GM12878 (cell line): ENCODE measurements around the gene PRPF40B. TPM values are rescaled to one million over a fixed set of nuclear protein-coding genes. Genes with fewer than 3 reads are reported as not detected.

Source experiments
- ATAC-seq: fragments of 200-7000 bp; cut with Tn5 transposase; 3 replicates; pipeline ENCODE4 v1.9.1; 2020; ENCODE audit warnings: mild to moderate bottlenecking, moderate library complexity
- BruUV-seq: library from RNA; stranded (reverse); fragments of 400-500 nt; replicated peaks from 2 replicates; lab custom pipeline; 2021; lab: Mats Ljungman, UMichigan
- CTCF ChIA-PET: fragments of 300-600 bp; sonication (Branson Sonifier 250); formaldehyde crosslinking; extraction: SDS; loops from one replicate; lab custom pipeline; 2021; ENCODE audit warnings: inconsistent platforms; lab: Yijun Ruan, JAX
- POLR2A ChIA-PET: fragments of 350-600 bp; formaldehyde crosslinking; extraction: SDS; loops from one replicate; lab custom pipeline; 2021; ENCODE audit warnings: inconsistent platforms; lab: Charles Lee
- RAD21 ChIA-PET: fragments of 300-600 bp; sonication (Branson Sonifier 250); formaldehyde crosslinking; loops from one replicate; lab custom pipeline; 2023; ENCODE audit warnings: antibody characterized with exemption; ENCODE audit not compliant: unreplicated experiment; lab: Charles Lee
- SMC1A ChIA-PET: fragments of 300-600 bp; sonication (Branson Sonifier 250); formaldehyde crosslinking; loops from one replicate; lab custom pipeline; 2023; ENCODE audit not compliant: unreplicated experiment, uncharacterized antibody; lab: Charles Lee
- DNase-seq: peaks from one replicate; pipeline ENCODE4 v3.0.0-alpha.2; 2011; ENCODE audit warnings: low read depth, low spot score
- FAIRE-seq: peaks from 3 replicates; lab custom pipeline; 2011; peaks lifted over from hg19 to GRCh38; lab: Jason Lieb, UNC
- H2AFZ ChIP-seq: 2 replicates; pipeline ENCODE4 v1.6.0; 2011; ENCODE audit warnings: low read depth, low read length, control low read depth; ENCODE audit not compliant: control insufficient read depth
- H3K27ac ChIP-seq: 2 replicates; pipeline ENCODE4 v1.5.1; 2011; ENCODE audit warnings: control low read depth; ENCODE audit not compliant: control insufficient read depth, insufficient read depth
- H3K27me3 ChIP-seq, 2 experiments: replicated peaks in 1 of 2; 2 replicates each; pipeline versions ENCODE4 v1.6.0 to v1.6.1; 2011; ENCODE audit warnings: low read length in 1 of 2; ENCODE audit not compliant: control insufficient read depth in 2 of 2, insufficient read depth in 2 of 2
- H3K36me3 ChIP-seq, 2 experiments: 2 replicates each; pipeline ENCODE4 v1.5.1; 2011; ENCODE audit warnings: low read length in 1 of 2; ENCODE audit not compliant: control insufficient read depth in 2 of 2, insufficient read depth in 2 of 2
- H3K4me1 ChIP-seq: 2 replicates; pipeline ENCODE4 v1.6.1; 2011; ENCODE audit warnings: mild to moderate bottlenecking, low read length, moderate library complexity, mixed read lengths; ENCODE audit not compliant: control insufficient read depth, insufficient read depth
- H3K4me2 ChIP-seq: 2 replicates; pipeline ENCODE4 v1.6.0; 2011; ENCODE audit warnings: control low read depth; ENCODE audit not compliant: control insufficient read depth, insufficient read depth
- H3K4me3 ChIP-seq: fragments of 200-600 bp; sonication (generic); 2 replicates; pipeline ENCODE4 v1.5.1; 2016
- H3K79me2 ChIP-seq: 2 replicates; pipeline ENCODE4 v1.6.0; 2011; ENCODE audit warnings: low read length; ENCODE audit not compliant: control insufficient read depth, insufficient read depth
- H3K9ac ChIP-seq: 2 replicates; pipeline ENCODE4 v1.8.0; 2011; ENCODE audit warnings: low read length, control low read depth, mixed read lengths; ENCODE audit not compliant: control insufficient read depth, insufficient read depth
- H3K9me3 ChIP-seq: replicated peaks from 3 replicates; pipeline ENCODE4 v1.5.1; 2011; ENCODE audit warnings: mild to moderate bottlenecking, low read length; ENCODE audit not compliant: control insufficient read depth, insufficient read depth
- H4K20me1 ChIP-seq: 2 replicates; pipeline ENCODE4 v1.6.0; 2011; ENCODE audit not compliant: control insufficient read depth, insufficient read depth
- EED ChIP-seq: sonication (generic); IDR thresholded peaks from 2 replicates; pipeline ENCODE4 v1.6.1; 2016; ENCODE audit warnings: antibody characterized with exemption, low read depth
- ETV6 ChIP-seq, 2 experiments: fragments of 450-650 bp in 1 of 2; IDR thresholded peaks in 1 of 2; conservative IDR thresholded peaks in 1 of 2; 2 replicates each; pipeline ENCODE4 v1.6.1; 2014; ENCODE audit warnings: antibody characterized with exemption in 1 of 2, borderline replicate concordance in 1 of 2, low read depth in 1 of 2, mild to moderate bottlenecking in 1 of 2, moderate library complexity in 1 of 2
- JUNB ChIP-seq: IDR thresholded peaks from 2 replicates; pipeline ENCODE4 v1.6.1; 2016; ENCODE audit warnings: antibody characterized with exemption, mild to moderate bottlenecking
- NBN ChIP-seq: fragments of 450-650 bp; IDR thresholded peaks from 2 replicates; pipeline ENCODE4 v1.6.1; 2016
- RELB ChIP-seq: fragments of 450-650 bp; IDR thresholded peaks from 2 replicates; pipeline ENCODE4 v1.6.1; 2017; ENCODE audit warnings: low read depth, mild to moderate bottlenecking, moderate library complexity
- RUNX3 ChIP-seq: IDR thresholded peaks from 2 replicates; pipeline ENCODE4 v1.6.1; 2012; ENCODE audit warnings: low read length, inconsistent platforms
- SIN3A ChIP-seq: IDR thresholded peaks from 2 replicates; pipeline ENCODE4 v1.6.1; 2012; ENCODE audit warnings: low read depth, low read length, improper control_type of control experiment
- SMC3 ChIP-seq: IDR thresholded peaks from 2 replicates; pipeline ENCODE4 v1.6.1; 2011; ENCODE audit warnings: low read length, improper control_type of control experiment, borderline replicate concordance
- SUZ12 ChIP-seq: fragments of 200-600 bp; sonication (generic); IDR thresholded peaks from one replicate; pipeline ENCODE4 v1.6.1; 2018; ENCODE audit warnings: antibody characterized with exemption, mild to moderate bottlenecking; ENCODE audit not compliant: unreplicated experiment
- TARDBP ChIP-seq: IDR thresholded peaks from 2 replicates; pipeline ENCODE4 v1.6.1; 2016; ENCODE audit warnings: borderline replicate concordance
- ZBTB33 ChIP-seq: fragments of 450-650 bp; IDR thresholded peaks from 2 replicates; pipeline ENCODE4 v1.6.1; 2017; ENCODE audit warnings: mild to moderate bottlenecking
- WGBS: methylation state at CpG from one replicate; pipeline ENCODE4 v1.1.6; 2016; ENCODE audit warnings: low lambda C conversion rate; ENCODE audit not compliant: insufficient replicate concordance, insufficient coverage; ENCODE audit errors: missing lambda C conversion rate; 5-methylcytosine and 5-hydroxymethylcytosine counted together
- in situ Hi-C: fragments of 300-500 bp; cut with MboI; formaldehyde crosslinking; loops from 9 replicates; pipeline ENCODE4 v1.14.3; 2018; ENCODE audit warnings: mixed read lengths
- intact Hi-C: fragments of 100-400 bp; cut with micrococcal nuclease; formaldehyde crosslinking; loops from one replicate; pipeline ENCODE4 v1.14.2; 2022; ENCODE audit not compliant: unreplicated experiment
- polyA plus RNA-seq, 11 experiments: library from polyadenylated mRNA; depleted of rRNA in 4 of 11; unstranded in 6 of 11; stranded (reverse) in 5 of 11; fragments of >200 nt; fragmentation: Nextera tagmentation in 4 of 11; fragmentation: Illumina TruSeq in 1 of 11; extraction: Ambion mirVana in 4 of 11; extraction: Trizol in 1 of 11; gene quantifications; 1 replicate in 1 of 11; 2 replicates in 10 of 11; pipeline versions ENCODE4 v1.2.1 to v1.2.3, GENCODE V29; 2011 to 2016; ENCODE audit warnings: inconsistent platforms in 2 of 11, missing spikeins in 2 of 11, low read depth in 1 of 11
- total RNA-seq, 4 experiments: library from RNA; depleted of rRNA in 3 of 4; stranded (reverse); fragments of >200 nt in 3 of 4; fragmentation: Illumina TruSeq in 1 of 4; extraction: Trizol in 1 of 4; gene quantifications; 2 replicates each; pipeline versions ENCODE4 v1.2.1 to v1.2.3, GENCODE V29; 2013 to 2021

Gene PRPF40B
- total and polyA plus RNA-seq, 10 of the 15 experiments (the other 5 are each of a cell fraction or from before 2014, with no cell fraction given) = 0.31 to 17.9 (median 7.3) TPM

- intact Hi-C loops = no loop called here
- 59% methylated on average over 4 of the region's 4 CpGs for WGBS
- DNase-seq (no peak), FAIRE-seq (no peak), ATAC-seq (peak; percentile 4; the same call in 2 of the 3 replicates)
- in situ Hi-C loops = no loop called here
- Histone ChIP-seq H3K79me2 (peaks cover 80% of the 10 kb centered on the region), H3K4me1 (peaks cover 56% of the 10 kb centered on the region), H3K4me3 (no peak overlapping the region), H3K27ac (peak overlapping the region; percentile 92), H3K27me3 (no peaks in the 10 kb centered on the region), H3K9me3 (no peaks in the 10 kb centered on the region), H3K4me2 (peak overlapping the region; percentile 30; the same call in 1 of the 2 replicates), H3K36me3 (peaks cover 4 to 10% of the 10 kb centered on the region in 2 experiments; a peak in 3 of 4 replicates), H4K20me1 (no peaks in the 10 kb centered on the region), H2AFZ (no peak overlapping the region), H3K9ac (peak overlapping the region; percentile 53)
- RAD21 ChIA-PET = interaction anchor here (0.6 to 8.6 kb wide), 8 partner anchors 9 to 38 kb away, joined by 4 to 167 read pairs (median 10); partner anchors contain the start of gene FMNL3
- CTCF ChIA-PET = interaction anchor here (0.7 to 10.3 kb wide), 11 partner anchors 9 to 38 kb away, joined by 3 to 86 read pairs (median 5); partner anchors contain the start of gene FMNL3
- 0 out of 2 replicates have a peak, but pooled peaks have one; percentile 3 for TF ChIP-seq EED
- TF ChIP-seq RUNX3 = peak; percentile 14; the same call in 1 of the 2 replicates
- TF ChIP-seq NBN = no peak
- SMC1A ChIA-PET = interaction anchor here (1.1 to 14.9 kb wide), 9 partner anchors 9 to 45 kb away, joined by 3 to 131 read pairs (median 3); partner anchors contain the start of gene FMNL3
- no TSS peak for BruUV-seq
- POLR2A ChIA-PET = interaction anchor here (0.8 to 10.7 kb wide), 6 partner anchors 8 to 30 kb away, joined by 5 to 166 read pairs (median 52); partner anchors contain the start of gene FMNL3
Observed at GRCh38 chr12:49674318-49674981, 51.1 kb downstream of the PRPF40B start.

- Histone ChIP-seq H3K79me2 (peaks cover 79% of the 10 kb centered on the region), H3K4me3 (no peak overlapping the region), H2AFZ (no peak overlapping the region), H3K27ac (no peak overlapping the region), H3K4me1 (peaks cover 52% of the 10 kb centered on the region), H3K27me3 (no peaks in the 10 kb centered on the region), H3K36me3 (peaks cover 4 to 9% of the 10 kb centered on the region in 2 experiments; a peak in 3 of 4 replicates), H3K9ac (no peak overlapping the region), H3K9me3 (no peaks in the 10 kb centered on the region), H3K4me2 (no peak overlapping the region), H4K20me1 (no peaks in the 10 kb centered on the region)
- FAIRE-seq (no peak), ATAC-seq (no peak), DNase-seq (no peak)
- no TSS peak for BruUV-seq
- in situ Hi-C loops (no loop called here), intact Hi-C loops (no loop called here)
- 81% methylated on average over 7 of the region's 7 CpGs for WGBS
- ChIA-PET POLR2A (interaction anchor here (4.6 to 10.7 kb wide), 5 partner anchors 7 to 29 kb away, joined by 44 to 166 read pairs (median 55); partner anchors contain the start of gene FMNL3), SMC1A (interaction anchor here (1.1 to 14.9 kb wide), 10 partner anchors 9 to 46 kb away, joined by 3 to 131 read pairs (median 8); partner anchors contain the start of gene FMNL3), CTCF (interaction anchor here (0.8 to 10.3 kb wide), 7 partner anchors 8 to 30 kb away, joined by 3 to 86 read pairs (median 5); partner anchors contain the start of gene FMNL3), RAD21 (interaction anchor here (0.6 to 8.6 kb wide), 8 partner anchors 8 to 38 kb away, joined by 3 to 167 read pairs (median 10); partner anchors contain the start of gene FMNL3)
- TF ChIP-seq ZBTB33 = no peak
- TF ChIP-seq SIN3A = no peak
- TF ChIP-seq JUNB = no peak
- TF ChIP-seq TARDBP = no peak
- TF ChIP-seq ETV6 (conservative IDR thresholded peaks at IDR 0.05 in 1 of 2, IDR thresholded peaks at IDR 0.05 in 1 of 2; ENCODE audit: borderline replicate concordance in 1 of 2, low read depth in 1 of 2) = no peak
- TF ChIP-seq SUZ12 = no peak
- no peak for TF ChIP-seq RELB
- no peak for TF ChIP-seq SMC3
Observed at GRCh38 chr12:49675137-49675536, 51.8 kb downstream of the PRPF40B start.
